Transverse colon (tissue), 4 donors: ENCODE data around the gene IQSEC3.

Experiments used
- EP300 ChIP-seq: sonication (generic); formaldehyde crosslinking; IDR thresholded peaks from one replicate; pipeline ENCODE4 v1.6.1; 2017; ENCODE audit warnings: antibody characterized with exemption, low read depth
- POLR2A ChIP-seq: fragments of 450-650 bp; IDR thresholded peaks from one replicate; pipeline ENCODE4 v1.6.1; 2016; ENCODE audit warnings: antibody characterized with exemption, mild to moderate bottlenecking, moderate library complexity
- POLR2AphosphoS5 ChIP-seq, 3 donors: sonication (generic); formaldehyde crosslinking; IDR thresholded peaks; one replicate each; pipeline ENCODE4 v1.6.1; 2016; ENCODE audit warnings: antibody characterized with exemption in 3 of 3
- TF ChIP-seq, protein P1 (sequence below), 5 experiments: fragments of 200-600 bp in 3 of 5; fragments of 450-650 bp in 2 of 5; sonication (generic) in 3 of 5; IDR thresholded peaks; 1 replicate in 2 of 5; 2 replicates in 3 of 5; pipeline ENCODE4 v1.5.1; 2016 to 2017; ENCODE audit warnings: antibody characterized with exemption in 5 of 5, inconsistent platforms in 3 of 5, mild to moderate bottlenecking in 2 of 5, moderate library complexity in 1 of 5

DNA sequence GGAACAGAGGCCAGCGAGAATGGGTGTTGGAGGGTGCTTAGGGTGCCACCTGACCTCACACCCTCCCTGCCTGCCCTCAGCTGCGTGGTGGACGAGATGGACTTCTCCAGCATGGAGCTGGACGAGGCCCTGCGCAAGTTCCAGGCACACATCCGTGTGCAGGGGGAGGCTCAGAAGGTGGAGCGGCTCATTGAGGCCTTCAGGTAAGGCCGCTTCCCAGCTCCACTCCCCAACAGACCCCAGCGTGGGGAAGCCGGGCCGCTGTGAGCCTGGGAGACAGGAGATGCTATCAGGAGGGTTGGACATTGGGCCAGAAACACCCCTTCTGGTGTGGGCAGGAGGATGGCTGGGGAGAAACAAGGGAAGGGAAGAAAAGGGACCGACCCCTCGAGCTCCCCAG, 90.4 kb downstream of the IQSEC3 start:
- no peak for TF ChIP-seq POLR2A
- TF ChIP-seq, protein P1, sequence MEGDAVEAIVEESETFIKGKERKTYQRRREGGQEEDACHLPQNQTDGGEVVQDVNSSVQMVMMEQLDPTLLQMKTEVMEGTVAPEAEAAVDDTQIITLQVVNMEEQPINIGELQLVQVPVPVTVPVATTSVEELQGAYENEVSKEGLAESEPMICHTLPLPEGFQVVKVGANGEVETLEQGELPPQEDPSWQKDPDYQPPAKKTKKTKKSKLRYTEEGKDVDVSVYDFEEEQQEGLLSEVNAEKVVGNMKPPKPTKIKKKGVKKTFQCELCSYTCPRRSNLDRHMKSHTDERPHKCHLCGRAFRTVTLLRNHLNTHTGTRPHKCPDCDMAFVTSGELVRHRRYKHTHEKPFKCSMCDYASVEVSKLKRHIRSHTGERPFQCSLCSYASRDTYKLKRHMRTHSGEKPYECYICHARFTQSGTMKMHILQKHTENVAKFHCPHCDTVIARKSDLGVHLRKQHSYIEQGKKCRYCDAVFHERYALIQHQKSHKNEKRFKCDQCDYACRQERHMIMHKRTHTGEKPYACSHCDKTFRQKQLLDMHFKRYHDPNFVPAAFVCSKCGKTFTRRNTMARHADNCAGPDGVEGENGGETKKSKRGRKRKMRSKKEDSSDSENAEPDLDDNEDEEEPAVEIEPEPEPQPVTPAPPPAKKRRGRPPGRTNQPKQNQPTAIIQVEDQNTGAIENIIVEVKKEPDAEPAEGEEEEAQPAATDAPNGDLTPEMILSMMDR (IDR thresholded peaks at IDR 0.05), result no peak
- no peak for TF ChIP-seq EP300
- no peak for TF ChIP-seq POLR2AphosphoS5 (IDR thresholded peaks at IDR 0.05)
